GM23338 (cell line): ENCODE measurements around the gene MPRIP. TPM values are rescaled to one million over a fixed set of nuclear protein-coding genes. Genes with fewer than 3 reads are reported as not detected.

ENCODE experiments used
- ATAC-seq: fragments of 200-7000 bp; cut with Tn5 transposase; 3 replicates; pipeline ENCODE4 v1.9.1; 2020
- DNase-seq: peaks from one replicate; pipeline ENCODE4 v3.0.0-alpha.2; 2015; ENCODE audit warnings: low spot score
- H2AFZ ChIP-seq: fragments of 200-600 bp; sonication (generic); 2 replicates; pipeline ENCODE4 v1.8.0; 2016; ENCODE audit warnings: antibody characterized with exemption, mild to moderate bottlenecking, moderate library complexity
- H3F3A ChIP-seq: fragments of 200-600 bp; sonication (generic); replicated peaks from 2 replicates; pipeline ENCODE4 v1.8.0; 2017; ENCODE audit warnings: antibody characterized with exemption, mixed run types, low read depth
- H3K27ac ChIP-seq: fragments of 200-600 bp; sonication (generic); 2 replicates; pipeline ENCODE4 v1.6.1; 2016; ENCODE audit warnings: low read depth
- H3K27me3 ChIP-seq: fragments of 200-600 bp; sonication (generic); 2 replicates; pipeline ENCODE4 v1.8.0; 2016; ENCODE audit warnings: mild to moderate bottlenecking, mixed run types, moderate library complexity; ENCODE audit not compliant: insufficient read depth
- H3K36me3 ChIP-seq: fragments of 200-600 bp; sonication (generic); 2 replicates; pipeline ENCODE4 v1.8.0; 2016; ENCODE audit warnings: mild to moderate bottlenecking; ENCODE audit not compliant: insufficient read depth
- H3K4me1 ChIP-seq: fragments of 200-600 bp; sonication (generic); 2 replicates; pipeline ENCODE4 v1.8.0; 2016; ENCODE audit warnings: mild to moderate bottlenecking, moderate library complexity; ENCODE audit not compliant: insufficient read depth
- H3K4me2 ChIP-seq: fragments of 200-600 bp; sonication (generic); 2 replicates; pipeline ENCODE4 v1.7.1; 2017; ENCODE audit warnings: mixed run types
- H3K4me3 ChIP-seq: fragments of 200-600 bp; sonication (generic); 2 replicates; pipeline ENCODE4 v1.6.1; 2016; ENCODE audit warnings: mixed run types
- H3K79me2 ChIP-seq: fragments of 200-600 bp; sonication (generic); replicated peaks from 2 replicates; pipeline ENCODE4 v1.8.0; 2017; ENCODE audit warnings: mild to moderate bottlenecking; ENCODE audit not compliant: insufficient read depth
- H3K9me2 ChIP-seq: fragments of 200-600 bp; sonication (generic); 2 replicates; pipeline ENCODE4 v1.8.0; 2017; ENCODE audit not compliant: insufficient read depth
- H4K20me1 ChIP-seq: fragments of 200-600 bp; sonication (generic); replicated peaks from 2 replicates; pipeline ENCODE4 v1.8.0; 2017; ENCODE audit warnings: mild to moderate bottlenecking; ENCODE audit not compliant: insufficient read depth
- H3K27ac Mint-ChIP-seq: 2 replicates; pipeline ENCODE4 v1.8.0; 2020; ENCODE audit warnings: inconsistent platforms, mild to moderate bottlenecking, moderate library complexity, mixed read lengths
- H3K27me3 Mint-ChIP-seq: 3 replicates; pipeline ENCODE4 v1.8.0; 2022; ENCODE audit warnings: low read depth, mild to moderate bottlenecking, moderate library complexity, mixed read lengths, inconsistent platforms; ENCODE audit not compliant: insufficient read depth, poor library complexity
- H3K36me3 Mint-ChIP-seq: 3 replicates; pipeline ENCODE4 v1.8.0; 2021; ENCODE audit warnings: low read depth, mild to moderate bottlenecking, inconsistent platforms, moderate library complexity, mixed read lengths
- H3K4me1 Mint-ChIP-seq: 3 replicates; pipeline ENCODE4 v1.8.0; 2020; ENCODE audit warnings: mild to moderate bottlenecking, inconsistent platforms, mixed read lengths
- H3K4me3 Mint-ChIP-seq: 3 replicates; pipeline ENCODE4 v1.8.0; 2021; ENCODE audit warnings: moderate library complexity, mild to moderate bottlenecking, inconsistent platforms, mixed read lengths
- H3K9me3 Mint-ChIP-seq: 3 replicates; pipeline ENCODE4 v1.8.0; 2020; ENCODE audit warnings: moderate library complexity, mild to moderate bottlenecking, inconsistent platforms, mixed read lengths
- CREB1 ChIP-seq: fragments of 250-450 bp; sonication (Bioruptor Pico); IDR thresholded peaks from 2 replicates; pipeline ENCODE4 v1.5.0; 2020; ENCODE audit warnings: low read depth, mild to moderate bottlenecking, moderate library complexity
- EZH2 ChIP-seq: fragments of 200-600 bp; sonication (generic); IDR thresholded peaks from one replicate; pipeline ENCODE4 v1.8.0; 2017; ENCODE audit warnings: antibody characterized with exemption, mild to moderate bottlenecking, low read depth; ENCODE audit not compliant: unreplicated experiment
- EZH2phosphoT487 ChIP-seq: fragments of 200-600 bp; sonication (generic); IDR thresholded peaks from one replicate; pipeline ENCODE4 v1.8.1; 2018; ENCODE audit warnings: antibody characterized with exemption; ENCODE audit not compliant: unreplicated experiment
- JUNB ChIP-seq: IDR thresholded peaks from one replicate; pipeline ENCODE4 v1.6.1; 2016; ENCODE audit warnings: antibody characterized with exemption; ENCODE audit not compliant: unreplicated experiment
- NANOG ChIP-seq: IDR thresholded peaks from 2 replicates; pipeline ENCODE4 v1.6.1; 2016; ENCODE audit warnings: antibody characterized with exemption, borderline replicate concordance
- POLR2AphosphoS5 ChIP-seq: IDR thresholded peaks from 2 replicates; pipeline ENCODE4 v1.6.1; 2016; ENCODE audit warnings: antibody characterized with exemption, low read depth
- STAT1 ChIP-seq: IDR thresholded peaks from one replicate; pipeline ENCODE4 v1.6.1; 2016; ENCODE audit warnings: antibody characterized with exemption; ENCODE audit not compliant: unreplicated experiment
- ZNF114 ChIP-seq: fragments of 250-450 bp; sonication (Bioruptor Pico); IDR thresholded peaks from 2 replicates; pipeline ENCODE4 v1.5.0; 2020; ENCODE audit warnings: mild to moderate bottlenecking, moderate library complexity
- ZNF331 ChIP-seq: fragments of 250-450 bp; sonication (Bioruptor Pico); IDR thresholded peaks from 2 replicates; pipeline ENCODE4 v1.5.0; 2020; ENCODE audit warnings: low read depth, mild to moderate bottlenecking, moderate library complexity
- polyA plus RNA-seq: library from polyadenylated mRNA; unstranded; fragments of >200 nt; fragmentation: Nextera tagmentation; extraction: Ambion mirVana; gene quantifications from 2 replicates; pipeline ENCODE4 v1.2.1, GENCODE V29; 2016
- total RNA-seq: library from RNA; depleted of rRNA; stranded (reverse); fragments of >200 nt; shearing (Covaris generic); gene quantifications from 2 replicates; pipeline ENCODE4 v1.2.3, GENCODE V29; 2014
- TF ChIP-seq, protein P1 (sequence below): IDR thresholded peaks from 2 replicates; pipeline ENCODE4 v1.6.1; 2016; ENCODE audit warnings: antibody characterized with exemption
- TF ChIP-seq, protein P2 (sequence below): IDR thresholded peaks from one replicate; pipeline ENCODE4 v1.6.1; 2018; ENCODE audit warnings: antibody characterized with exemption; ENCODE audit not compliant: unreplicated experiment
- TF ChIP-seq, protein P3 (sequence below): fragments of 250-450 bp; sonication (Bioruptor Pico); IDR thresholded peaks from 2 replicates; pipeline ENCODE4 v1.5.0; 2020; ENCODE audit warnings: mild to moderate bottlenecking, moderate library complexity
- TF ChIP-seq, protein P4 (sequence below), 2 experiments: fragments of 200-600 bp in 1 of 2; sonication (generic) in 1 of 2; conservative IDR thresholded peaks; 2 replicates each; pipeline versions ENCODE4 v1.5.1 to v1.6.1; 2016 to 2017; ENCODE audit warnings: antibody characterized with exemption in 2 of 2, low read depth in 2 of 2, mild to moderate bottlenecking in 2 of 2, moderate library complexity in 1 of 2

The MPRIP gene
- total and polyA plus RNA-seq, 2 experiments from 2014 or later = 39.3 to 113 TPM

DNA sequence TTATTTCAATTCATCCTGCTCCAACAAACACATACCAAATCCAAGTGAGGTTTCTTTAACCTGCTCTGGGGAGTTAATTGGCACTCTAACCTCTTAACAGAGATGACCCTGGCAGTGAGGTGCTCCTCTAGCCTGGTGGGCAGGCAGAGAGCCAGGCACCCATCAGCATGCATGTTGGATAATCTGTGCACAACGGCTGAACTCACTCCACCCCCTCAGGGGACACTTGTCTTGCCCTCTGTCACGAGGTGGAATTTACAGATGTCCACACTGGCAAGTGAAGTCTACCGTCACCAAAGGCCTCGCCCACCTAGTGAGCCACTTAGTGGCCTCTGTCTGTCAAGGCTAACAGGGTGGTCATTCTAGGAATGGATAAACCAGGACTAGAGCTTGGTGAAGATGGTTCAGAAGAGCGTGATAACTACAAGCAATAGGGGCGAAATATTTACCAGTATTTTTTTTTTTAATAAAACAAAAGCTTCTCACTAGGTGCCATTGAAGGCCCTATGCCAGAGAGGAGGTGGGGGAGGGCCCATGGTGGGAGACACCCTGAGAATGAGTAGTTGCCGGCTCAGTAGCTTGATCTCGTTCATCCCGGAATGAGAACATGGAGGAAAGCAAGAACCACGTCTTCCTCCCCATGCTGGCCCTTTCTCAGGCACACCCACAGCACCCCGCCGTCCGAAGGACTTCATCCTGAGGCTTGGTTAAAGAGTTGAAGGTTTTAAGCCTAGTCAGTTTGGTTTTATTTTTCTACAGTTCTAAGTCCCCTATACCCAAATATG, 138.7 kb downstream of the MPRIP start:
- H3K27ac Mint-ChIP-seq = no peak overlapping the region

More for the DNA sequence above, 138.7 kb downstream of the MPRIP start:
- DNase-seq = no peak
- no peak overlapping the region for H3K27ac ChIP-seq
- peaks cover 40% of the 10 kb centered on the region for H3K36me3 Mint-ChIP-seq
- H3K9me2 ChIP-seq = no peaks in the 10 kb centered on the region
- H2AFZ ChIP-seq = no peak overlapping the region
- H3K4me1 Mint-ChIP-seq = peaks cover 15% of the 10 kb centered on the region
- no peaks in the 10 kb centered on the region for H3K79me2 ChIP-seq
- H3K9me3 Mint-ChIP-seq = no peaks in the 10 kb centered on the region
- H3K4me2 ChIP-seq = no peak overlapping the region
- H3K4me3 ChIP-seq = no peak overlapping the region
- H3K4me3 Mint-ChIP-seq = no peak overlapping the region
- H3K27me3 ChIP-seq = no peaks in the 10 kb centered on the region
- ATAC-seq = no peak
- TF ChIP-seq, protein P1, sequence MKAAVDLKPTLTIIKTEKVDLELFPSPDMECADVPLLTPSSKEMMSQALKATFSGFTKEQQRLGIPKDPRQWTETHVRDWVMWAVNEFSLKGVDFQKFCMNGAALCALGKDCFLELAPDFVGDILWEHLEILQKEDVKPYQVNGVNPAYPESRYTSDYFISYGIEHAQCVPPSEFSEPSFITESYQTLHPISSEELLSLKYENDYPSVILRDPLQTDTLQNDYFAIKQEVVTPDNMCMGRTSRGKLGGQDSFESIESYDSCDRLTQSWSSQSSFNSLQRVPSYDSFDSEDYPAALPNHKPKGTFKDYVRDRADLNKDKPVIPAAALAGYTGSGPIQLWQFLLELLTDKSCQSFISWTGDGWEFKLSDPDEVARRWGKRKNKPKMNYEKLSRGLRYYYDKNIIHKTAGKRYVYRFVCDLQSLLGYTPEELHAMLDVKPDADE = no peak
- TF ChIP-seq, protein P2, sequence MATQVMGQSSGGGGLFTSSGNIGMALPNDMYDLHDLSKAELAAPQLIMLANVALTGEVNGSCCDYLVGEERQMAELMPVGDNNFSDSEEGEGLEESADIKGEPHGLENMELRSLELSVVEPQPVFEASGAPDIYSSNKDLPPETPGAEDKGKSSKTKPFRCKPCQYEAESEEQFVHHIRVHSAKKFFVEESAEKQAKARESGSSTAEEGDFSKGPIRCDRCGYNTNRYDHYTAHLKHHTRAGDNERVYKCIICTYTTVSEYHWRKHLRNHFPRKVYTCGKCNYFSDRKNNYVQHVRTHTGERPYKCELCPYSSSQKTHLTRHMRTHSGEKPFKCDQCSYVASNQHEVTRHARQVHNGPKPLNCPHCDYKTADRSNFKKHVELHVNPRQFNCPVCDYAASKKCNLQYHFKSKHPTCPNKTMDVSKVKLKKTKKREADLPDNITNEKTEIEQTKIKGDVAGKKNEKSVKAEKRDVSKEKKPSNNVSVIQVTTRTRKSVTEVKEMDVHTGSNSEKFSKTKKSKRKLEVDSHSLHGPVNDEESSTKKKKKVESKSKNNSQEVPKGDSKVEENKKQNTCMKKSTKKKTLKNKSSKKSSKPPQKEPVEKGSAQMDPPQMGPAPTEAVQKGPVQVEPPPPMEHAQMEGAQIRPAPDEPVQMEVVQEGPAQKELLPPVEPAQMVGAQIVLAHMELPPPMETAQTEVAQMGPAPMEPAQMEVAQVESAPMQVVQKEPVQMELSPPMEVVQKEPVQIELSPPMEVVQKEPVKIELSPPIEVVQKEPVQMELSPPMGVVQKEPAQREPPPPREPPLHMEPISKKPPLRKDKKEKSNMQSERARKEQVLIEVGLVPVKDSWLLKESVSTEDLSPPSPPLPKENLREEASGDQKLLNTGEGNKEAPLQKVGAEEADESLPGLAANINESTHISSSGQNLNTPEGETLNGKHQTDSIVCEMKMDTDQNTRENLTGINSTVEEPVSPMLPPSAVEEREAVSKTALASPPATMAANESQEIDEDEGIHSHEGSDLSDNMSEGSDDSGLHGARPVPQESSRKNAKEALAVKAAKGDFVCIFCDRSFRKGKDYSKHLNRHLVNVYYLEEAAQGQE = no peak
- TF ChIP-seq EZH2phosphoT487 = no peak
- no peak for TF ChIP-seq JUNB
- no peak for TF ChIP-seq NANOG
- TF ChIP-seq ZNF114 (CRISPR knock-in tag) = no peak
- TF ChIP-seq, protein P3, sequence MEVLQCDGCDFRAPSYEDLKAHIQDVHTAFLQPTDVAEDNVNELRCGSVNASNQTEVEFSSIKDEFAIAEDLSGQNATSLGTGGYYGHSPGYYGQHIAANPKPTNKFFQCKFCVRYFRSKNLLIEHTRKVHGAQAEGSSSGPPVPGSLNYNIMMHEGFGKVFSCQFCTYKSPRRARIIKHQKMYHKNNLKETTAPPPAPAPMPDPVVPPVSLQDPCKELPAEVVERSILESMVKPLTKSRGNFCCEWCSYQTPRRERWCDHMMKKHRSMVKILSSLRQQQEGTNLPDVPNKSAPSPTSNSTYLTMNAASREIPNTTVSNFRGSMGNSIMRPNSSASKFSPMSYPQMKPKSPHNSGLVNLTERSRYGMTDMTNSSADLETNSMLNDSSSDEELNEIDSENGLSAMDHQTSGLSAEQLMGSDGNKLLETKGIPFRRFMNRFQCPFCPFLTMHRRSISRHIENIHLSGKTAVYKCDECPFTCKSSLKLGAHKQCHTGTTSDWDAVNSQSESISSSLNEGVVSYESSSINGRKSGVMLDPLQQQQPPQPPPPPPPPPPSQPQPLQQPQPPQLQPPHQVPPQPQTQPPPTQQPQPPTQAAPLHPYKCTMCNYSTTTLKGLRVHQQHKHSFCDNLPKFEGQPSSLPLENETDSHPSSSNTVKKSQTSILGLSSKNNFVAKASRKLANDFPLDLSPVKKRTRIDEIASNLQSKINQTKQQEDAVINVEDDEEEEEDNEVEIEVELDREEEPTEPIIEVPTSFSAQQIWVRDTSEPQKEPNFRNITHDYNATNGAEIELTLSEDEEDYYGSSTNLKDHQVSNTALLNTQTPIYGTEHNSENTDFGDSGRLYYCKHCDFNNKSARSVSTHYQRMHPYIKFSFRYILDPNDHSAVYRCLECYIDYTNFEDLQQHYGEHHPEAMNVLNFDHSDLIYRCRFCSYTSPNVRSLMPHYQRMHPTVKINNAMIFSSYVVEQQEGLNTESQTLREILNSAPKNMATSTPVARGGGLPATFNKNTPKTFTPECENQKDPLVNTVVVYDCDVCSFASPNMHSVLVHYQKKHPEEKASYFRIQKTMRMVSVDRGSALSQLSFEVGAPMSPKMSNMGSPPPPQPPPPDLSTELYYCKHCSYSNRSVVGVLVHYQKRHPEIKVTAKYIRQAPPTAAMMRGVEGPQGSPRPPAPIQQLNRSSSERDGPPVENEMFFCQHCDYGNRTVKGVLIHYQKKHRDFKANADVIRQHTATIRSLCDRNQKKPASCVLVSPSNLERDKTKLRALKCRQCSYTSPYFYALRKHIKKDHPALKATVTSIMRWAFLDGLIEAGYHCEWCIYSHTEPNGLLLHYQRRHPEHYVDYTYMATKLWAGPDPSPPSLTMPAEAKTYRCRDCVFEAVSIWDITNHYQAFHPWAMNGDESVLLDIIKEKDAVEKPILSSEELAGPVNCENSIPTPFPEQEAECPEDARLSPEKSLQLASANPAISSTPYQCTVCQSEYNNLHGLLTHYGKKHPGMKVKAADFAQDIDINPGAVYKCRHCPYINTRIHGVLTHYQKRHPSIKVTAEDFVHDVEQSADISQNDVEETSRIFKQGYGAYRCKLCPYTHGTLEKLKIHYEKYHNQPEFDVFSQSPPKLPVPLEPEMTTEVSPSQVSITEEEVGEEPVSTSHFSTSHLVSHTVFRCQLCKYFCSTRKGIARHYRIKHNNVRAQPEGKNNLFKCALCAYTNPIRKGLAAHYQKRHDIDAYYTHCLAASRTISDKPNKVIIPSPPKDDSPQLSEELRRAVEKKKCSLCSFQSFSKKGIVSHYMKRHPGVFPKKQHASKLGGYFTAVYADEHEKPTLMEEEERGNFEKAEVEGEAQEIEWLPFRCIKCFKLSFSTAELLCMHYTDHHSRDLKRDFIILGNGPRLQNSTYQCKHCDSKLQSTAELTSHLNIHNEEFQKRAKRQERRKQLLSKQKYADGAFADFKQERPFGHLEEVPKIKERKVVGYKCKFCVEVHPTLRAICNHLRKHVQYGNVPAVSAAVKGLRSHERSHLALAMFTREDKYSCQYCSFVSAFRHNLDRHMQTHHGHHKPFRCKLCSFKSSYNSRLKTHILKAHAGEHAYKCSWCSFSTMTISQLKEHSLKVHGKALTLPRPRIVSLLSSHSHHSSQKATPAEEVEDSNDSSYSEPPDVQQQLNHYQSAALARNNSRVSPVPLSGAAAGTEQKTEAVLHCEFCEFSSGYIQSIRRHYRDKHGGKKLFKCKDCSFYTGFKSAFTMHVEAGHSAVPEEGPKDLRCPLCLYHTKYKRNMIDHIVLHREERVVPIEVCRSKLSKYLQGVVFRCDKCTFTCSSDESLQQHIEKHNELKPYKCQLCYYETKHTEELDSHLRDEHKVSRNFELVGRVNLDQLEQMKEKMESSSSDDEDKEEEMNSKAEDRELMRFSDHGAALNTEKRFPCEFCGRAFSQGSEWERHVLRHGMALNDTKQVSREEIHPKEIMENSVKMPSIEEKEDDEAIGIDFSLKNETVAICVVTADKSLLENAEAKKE (CRISPR knock-in tag) = no peak
- no peak for TF ChIP-seq CREB1 (CRISPR knock-in tag)
- no peak for TF ChIP-seq STAT1
- no peak for TF ChIP-seq EZH2
- TF ChIP-seq, protein P4, sequence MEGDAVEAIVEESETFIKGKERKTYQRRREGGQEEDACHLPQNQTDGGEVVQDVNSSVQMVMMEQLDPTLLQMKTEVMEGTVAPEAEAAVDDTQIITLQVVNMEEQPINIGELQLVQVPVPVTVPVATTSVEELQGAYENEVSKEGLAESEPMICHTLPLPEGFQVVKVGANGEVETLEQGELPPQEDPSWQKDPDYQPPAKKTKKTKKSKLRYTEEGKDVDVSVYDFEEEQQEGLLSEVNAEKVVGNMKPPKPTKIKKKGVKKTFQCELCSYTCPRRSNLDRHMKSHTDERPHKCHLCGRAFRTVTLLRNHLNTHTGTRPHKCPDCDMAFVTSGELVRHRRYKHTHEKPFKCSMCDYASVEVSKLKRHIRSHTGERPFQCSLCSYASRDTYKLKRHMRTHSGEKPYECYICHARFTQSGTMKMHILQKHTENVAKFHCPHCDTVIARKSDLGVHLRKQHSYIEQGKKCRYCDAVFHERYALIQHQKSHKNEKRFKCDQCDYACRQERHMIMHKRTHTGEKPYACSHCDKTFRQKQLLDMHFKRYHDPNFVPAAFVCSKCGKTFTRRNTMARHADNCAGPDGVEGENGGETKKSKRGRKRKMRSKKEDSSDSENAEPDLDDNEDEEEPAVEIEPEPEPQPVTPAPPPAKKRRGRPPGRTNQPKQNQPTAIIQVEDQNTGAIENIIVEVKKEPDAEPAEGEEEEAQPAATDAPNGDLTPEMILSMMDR (conservative IDR thresholded peaks at IDR 0.05; ENCODE audit: low read depth in 2 of 2) = no peak
- no peak for TF ChIP-seq ZNF331 (CRISPR knock-in tag)
- TF ChIP-seq POLR2AphosphoS5 = no peak
- no peaks in the 10 kb centered on the region; the same call in 1 of the 2 replicates for H3K36me3 ChIP-seq
- no peaks in the 10 kb centered on the region; the same call in 1 of the 2 replicates for H4K20me1 ChIP-seq
- H3F3A ChIP-seq = no peaks in the 10 kb centered on the region
- H3K27me3 Mint-ChIP-seq = no peaks in the 10 kb centered on the region
- H3K4me1 ChIP-seq = no peaks in the 10 kb centered on the region
